GM18507 (cell line): ENCODE results near the gene EML6.

Source experiments
- DNase-seq: peaks from one replicate; pipeline ENCODE4 v3.0.0; 2011; ENCODE audit warnings: low read depth; ENCODE audit not compliant: insufficient read length; ENCODE audit errors: extremely low spot score
- FAIRE-seq: peaks from 2 replicates; lab custom pipeline; 2011; peaks lifted over from hg19 to GRCh38; lab: Jason Lieb, UNC

Gene EML6

DNA sequence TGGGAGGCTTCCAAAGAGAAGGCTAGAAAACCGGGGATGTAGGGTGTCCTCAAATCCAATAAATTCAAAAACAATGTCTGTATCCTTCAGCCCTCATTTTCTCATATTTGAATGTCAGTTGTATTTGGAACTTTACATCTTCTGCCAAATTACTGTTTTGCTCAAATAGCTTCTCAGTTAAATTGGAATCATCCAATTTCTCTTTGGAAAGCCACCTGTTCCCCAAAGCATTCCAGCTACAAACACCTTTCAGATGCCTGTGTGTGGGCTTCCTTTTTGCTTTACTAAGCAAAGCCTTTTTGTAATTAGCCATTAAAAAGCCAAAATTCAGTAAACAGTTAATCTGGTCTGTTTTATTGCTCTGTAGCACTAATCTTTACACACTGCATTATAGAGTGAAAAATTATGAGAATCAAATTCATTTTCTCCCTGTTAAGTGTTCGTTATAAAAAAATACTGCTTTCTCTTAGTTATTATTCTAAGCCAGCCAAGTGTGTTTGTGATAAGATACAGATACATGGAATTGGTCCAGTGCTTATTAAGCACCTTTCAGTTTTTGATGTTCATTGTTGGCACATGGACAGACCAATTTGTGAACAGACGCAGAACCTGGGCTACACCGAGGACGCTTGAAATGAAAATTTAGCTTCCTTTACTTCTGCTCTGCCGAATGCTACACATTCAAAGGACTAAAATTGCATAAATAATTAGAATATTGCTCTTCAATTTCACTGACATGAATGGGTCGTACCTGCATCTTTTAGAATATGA, 175.2 kb downstream of the EML6 start:
- FAIRE-seq = no peak

DNA sequence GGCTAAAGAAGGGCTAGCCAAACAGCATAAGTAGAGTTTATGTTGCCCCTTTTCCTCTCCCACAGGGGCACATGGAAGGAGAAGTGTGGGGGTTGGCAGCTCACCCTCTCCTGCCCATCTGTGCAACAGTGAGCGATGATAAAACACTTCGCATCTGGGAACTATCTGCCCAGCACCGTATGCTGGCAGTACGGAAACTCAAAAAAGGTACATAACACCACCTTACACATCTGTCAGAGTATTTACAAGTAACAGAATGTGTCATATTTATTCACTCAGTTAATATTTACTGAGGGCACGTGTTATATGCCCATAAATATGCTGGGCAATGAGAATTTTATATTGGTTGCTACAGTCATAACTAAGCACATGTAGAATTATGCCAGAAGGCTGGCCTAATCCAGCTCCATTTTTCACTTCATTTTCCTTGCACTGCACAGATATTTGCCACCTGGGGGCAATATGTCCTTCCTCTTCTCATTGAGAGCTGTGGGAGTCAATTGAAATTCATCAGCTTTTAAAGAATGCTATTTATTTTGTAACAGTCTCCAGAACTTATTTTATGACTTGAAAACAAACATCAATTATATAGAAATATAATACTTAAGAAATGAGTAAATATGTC, 176.2 kb downstream of the EML6 start:
- FAIRE-seq = no peak
- DNase-seq = no peak

More for the DNA sequence above, 175.2 kb downstream of the EML6 start:
- DNase-seq = no peak

DNA sequence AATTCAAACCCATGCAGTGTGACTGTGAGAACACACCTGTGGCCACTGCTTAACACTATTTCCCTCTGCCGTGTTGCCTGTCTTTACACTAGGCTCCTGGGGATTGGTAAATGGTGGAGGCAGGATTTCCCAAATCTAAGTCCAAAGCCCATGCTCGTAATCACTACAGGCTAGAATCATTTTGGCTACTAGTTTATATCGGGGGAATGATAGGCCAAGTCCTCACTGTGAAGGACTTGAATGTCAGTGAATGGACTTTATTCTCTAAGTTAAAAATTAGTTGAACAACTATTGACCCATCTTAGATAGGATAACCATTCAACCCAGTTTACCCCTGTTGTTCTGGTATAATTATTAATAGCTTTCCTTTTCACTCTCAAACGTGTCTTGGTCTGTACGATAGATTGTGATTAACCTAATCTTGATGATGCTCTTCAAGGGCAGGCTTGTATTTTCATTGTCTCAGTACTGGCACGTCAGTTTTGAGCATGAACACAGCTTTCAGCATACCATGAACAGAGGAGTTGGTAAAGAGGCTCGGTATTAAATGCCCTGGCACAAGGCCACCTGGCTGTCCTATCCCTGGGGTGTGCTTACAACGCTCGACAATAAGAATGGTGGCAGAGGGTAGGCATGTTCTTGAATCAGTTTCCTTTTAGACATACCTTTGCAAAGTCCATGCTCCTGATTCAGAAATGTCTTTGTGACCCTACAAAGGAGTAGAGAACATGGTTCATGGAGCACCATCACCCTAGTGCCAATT, 177.9 kb downstream of the EML6 start:
- FAIRE-seq = no peak
- no peak for DNase-seq

DNA sequence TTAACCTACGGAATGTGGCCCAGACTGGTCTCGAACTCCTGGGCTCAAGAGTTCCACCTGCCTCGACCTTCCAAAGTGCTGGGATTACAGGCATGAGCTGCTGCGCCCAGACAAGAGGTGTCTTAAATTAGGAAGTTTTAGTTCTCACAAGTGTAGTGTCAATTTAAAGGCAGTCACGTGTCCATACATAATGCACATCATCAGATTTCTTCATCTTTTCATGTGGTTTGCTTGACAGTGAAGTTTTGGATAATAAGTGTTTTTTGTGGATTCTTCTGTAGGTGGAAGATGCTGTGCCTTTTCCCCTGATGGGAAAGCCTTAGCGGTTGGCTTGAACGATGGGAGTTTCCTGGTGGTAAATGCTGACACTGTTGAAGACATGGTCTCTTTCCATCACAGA, 179.3 kb downstream of the EML6 start:
- no peak for FAIRE-seq
- no peak for DNase-seq

DNA sequence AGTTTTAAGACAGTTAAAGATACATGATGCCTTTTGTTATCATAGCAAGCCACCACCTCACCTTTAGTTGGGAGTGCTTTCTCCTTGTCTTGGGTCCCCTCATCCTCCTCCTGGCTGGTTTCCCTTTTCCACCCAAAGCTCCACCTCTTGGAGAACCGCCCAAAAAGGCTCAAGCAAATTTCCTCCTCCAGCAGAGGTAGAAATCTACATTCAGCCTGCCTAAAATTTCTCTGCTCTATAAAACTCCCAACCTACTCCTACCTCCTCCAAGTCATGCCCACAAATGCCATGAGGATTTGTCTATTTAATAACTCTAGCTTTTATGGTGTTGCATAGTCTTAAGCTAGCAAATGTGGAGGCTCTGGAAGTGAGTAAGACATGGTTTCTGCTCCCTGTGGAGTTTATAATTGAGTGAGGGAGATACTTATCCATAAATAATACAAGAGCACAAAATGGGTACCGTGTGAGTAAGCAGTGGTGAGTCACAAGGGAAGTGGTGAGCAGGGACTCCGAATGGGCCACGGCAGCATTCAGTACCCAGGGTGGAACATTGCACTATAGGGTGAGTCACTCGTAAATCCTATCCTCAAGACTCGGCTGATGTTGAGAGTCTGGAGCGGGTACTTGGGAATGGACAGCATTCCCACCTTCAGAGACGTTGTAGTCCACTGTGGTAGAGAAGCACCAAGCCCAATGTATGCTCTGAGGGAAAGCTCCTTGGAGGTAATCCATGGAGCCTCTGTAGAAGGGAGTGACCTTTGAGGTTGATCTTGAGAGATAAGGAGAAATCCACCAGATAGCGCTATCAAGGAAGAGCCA, 180.5 kb downstream of the EML6 start:
- no peak for FAIRE-seq

DNA sequence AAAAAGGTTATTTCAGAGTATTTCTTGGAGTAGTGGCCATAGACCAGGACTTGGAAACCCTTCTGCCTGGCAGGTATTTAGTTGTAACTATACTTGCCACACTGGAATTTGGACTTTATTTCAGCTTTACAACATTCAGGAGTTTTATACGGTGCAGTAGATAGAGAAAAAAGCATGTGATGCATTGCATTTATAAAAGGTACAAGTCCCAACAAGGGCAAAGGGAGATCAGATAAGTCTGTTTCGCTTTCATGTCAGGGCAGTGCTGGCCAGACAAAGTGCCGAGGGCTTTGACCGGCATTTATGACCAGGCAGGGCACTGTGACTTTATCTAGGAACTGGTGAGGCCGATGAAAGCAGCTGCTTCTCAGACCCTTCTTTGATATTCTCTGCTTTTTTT, 181.4 kb downstream of the EML6 start:
- FAIRE-seq = no peak
- no peak for DNase-seq

More for the DNA sequence above, 180.5 kb downstream of the EML6 start:
- no peak for DNase-seq

DNA sequence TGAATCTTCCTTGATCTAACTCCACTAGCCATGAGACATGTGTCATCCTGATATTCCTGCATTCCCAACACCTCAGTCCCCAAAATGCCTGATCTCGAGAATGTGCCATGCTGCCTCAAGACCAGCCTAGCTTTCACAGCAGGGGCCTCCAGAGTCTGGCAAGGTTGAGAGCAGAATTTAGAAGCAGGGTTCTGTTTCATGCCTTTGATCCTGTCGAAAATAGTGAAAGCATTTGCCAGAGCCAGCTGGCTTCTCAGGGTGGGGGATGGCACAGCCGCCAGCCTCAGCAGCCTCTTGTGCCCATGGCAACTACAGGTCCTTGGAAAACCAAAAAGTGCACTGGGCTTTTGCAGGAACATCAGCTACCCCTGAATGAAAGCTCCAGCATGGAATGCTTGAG, 183.3 kb downstream of the EML6 start:
- DNase-seq (no peak), FAIRE-seq (no peak)

DNA sequence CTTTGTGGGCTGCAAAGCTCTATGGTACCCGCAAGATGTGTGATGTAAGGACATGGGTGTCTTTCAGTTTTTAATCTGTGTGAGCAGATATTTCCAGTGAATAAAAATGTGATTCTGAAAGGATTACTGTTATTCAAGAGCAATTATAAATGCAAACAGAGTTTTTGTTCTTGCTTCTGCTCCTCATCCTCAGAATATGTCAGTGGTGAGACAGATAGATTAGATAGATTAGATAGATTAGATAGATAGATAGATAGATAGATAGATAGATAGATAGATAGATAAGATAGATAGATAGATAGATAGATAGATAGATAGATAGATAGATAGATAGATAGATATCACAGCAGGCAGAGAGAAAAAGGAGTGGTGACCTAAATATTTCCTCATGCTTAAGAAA, 184.2 kb downstream of the EML6 start:
- no peak for DNase-seq
- no peak for FAIRE-seq

DNA sequence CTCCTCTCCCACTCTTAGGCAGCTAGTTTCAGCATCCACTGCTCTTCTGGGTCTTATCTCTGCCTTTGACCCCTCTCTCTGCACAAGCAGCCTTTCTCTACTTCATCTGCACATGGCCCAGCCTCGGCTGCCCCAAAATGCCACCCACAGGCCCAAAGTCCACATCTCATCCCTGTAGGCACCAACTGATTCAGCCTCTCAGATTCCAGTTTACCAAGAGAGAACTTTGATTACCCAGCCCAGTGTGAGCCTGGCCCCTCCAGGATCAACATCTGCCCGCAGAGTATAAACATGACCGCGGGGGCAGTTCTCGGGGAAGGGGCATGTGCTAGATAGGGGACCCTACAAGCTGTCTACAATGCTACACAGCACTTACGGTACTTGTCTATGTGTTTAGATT, 185.1 kb downstream of the EML6 start:
- DNase-seq (no peak), FAIRE-seq (no peak)

DNA sequence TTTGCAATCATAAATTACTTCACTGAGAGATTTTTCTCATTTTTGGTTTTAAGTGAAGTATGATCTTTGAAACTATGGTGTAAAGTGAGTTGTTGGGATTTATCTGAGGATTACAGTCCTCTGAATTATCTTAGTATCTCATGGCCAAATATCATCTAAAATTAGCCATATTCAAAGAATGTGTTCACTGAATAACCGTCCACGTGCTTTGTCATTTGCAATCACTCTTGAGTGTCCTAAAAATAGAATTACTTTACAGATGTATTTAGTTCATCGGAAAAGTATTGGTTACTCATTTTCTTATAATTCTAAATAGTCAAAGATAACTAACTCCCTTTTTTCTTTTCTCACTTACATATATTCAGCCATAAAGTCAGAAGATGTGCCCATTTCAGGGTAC, 185.5 kb downstream of the EML6 start:
- FAIRE-seq (no peak), DNase-seq (no peak)

DNA sequence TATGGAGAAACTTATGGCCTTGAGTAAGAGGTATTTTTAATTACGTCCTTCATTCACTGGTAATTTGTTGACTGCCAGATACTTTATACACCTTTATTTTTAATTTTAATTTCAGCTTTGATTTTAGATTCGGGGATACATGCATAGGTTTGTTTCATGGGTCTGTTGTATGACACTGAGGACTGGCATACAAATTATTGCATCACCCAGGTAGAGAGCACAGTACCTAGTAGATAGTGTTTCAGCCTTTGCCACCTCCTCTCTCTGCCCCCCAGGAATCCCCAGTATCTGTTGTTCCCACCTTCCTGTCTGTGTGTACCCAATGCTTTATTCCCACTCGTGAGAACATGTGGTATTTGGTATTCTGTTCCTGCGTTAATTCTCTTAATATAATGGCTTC, 188.8 kb downstream of the EML6 start:
- FAIRE-seq = no peak
- no peak for DNase-seq

DNA sequence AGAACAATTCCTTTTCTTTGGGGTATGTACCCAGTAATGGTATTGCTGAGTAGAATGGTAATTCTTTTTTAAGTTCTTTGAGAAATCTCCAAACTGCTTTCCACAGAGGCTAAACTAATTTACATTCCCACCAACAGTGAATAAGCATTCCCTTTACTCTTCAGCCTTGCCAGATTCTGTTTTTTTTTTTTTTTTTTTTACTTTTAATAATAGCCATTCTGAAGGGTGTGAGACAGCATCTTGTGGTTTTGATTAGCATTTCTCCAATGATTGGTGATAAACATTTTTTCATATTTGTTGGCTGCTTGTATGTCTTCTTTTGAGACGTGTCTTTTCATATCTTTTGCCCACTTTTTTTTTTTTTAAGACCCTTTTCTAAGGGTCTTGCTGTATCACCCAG, 189.4 kb downstream of the EML6 start:
- DNase-seq (no peak), FAIRE-seq (no peak)

DNA sequence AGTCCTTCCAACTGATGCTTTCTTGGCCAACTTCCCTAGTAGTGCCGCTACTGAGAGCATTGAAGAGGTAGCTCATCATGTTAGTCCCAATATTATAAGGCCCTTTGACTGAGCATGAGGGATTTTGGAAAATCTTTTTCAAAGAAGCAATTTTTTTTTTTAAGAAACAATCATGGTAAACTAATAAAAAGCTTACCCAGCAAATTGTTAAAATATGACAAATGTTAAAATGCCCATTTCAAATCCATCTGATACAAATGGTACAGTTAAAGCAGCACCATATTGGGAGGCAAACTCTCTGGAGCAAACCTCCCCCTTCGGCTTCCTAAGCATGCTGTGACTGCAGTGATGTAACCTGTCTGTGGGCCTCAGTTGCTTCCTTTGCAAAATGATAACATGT, 191.2 kb downstream of the EML6 start:
- DNase-seq = no peak
- no peak for FAIRE-seq

DNA sequence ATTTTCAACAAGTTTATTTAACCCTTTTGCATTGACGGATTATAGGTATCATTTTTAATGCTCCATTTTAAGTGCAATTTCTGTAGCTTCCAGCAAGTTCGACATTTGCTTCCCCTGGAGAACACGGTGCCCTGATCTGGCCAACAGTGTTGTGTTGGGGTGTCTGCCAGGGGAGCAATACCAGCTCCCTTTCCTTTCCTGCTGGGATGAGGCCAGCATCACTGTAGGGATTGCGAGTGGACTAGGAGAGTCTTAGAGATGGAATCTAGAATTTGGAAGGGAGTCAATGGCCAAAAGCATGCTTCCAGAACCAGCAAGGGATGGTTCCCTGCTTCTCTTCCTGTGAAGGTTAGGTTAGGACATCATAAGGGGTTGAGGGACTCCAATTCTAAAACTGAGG, 191.6 kb downstream of the EML6 start:
- DNase-seq (no peak), FAIRE-seq (no peak)

DNA sequence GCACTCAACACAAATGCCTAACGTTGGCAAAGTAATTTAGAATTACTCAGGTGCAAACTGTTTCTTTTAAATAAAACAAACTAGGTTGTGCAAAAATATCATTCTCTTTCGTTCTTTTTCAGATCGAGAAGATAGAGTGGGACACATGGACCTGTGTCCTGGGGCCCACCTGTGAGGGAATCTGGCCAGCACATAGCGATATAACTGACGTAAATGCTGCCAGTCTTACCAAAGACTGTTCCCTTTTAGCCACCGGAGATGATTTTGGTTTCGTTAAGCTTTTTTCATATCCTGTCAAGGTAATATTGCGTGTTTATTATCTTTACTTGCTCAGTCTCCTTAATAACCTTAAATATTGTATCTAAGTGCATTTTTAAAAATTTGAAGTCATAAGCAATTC, 193.2 kb downstream of the EML6 start:
- no peak for DNase-seq
- no peak for FAIRE-seq

DNA sequence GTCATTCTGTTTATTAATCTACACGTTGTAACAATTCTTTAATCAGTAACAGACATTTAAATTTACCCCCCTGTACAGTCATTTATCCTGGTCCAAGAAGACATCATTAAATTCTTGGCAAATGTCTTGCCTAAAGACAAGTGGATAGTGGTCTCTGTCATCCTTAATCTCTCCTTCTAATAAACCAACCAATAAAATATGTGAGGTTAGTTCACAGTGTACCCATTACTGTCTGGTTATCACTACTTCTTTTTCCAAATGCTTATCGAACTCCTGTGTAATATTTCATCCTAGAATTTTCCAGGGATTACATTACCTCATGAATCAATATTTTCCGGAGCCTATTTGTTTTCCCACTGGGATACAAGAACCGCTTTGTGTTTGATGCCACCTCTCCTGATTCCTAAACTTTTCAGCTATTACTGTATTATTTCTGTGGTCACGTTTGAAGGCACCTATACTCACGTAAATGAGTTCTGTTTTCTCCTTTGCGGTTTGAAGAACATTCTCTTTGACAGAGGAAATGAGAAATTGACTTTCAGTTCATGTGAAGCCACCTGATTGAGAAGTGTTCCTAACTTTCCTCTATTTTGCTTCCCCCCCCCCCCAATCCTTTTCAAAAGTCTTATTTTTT, 195.3 kb downstream of the EML6 start:
- no peak for DNase-seq
- FAIRE-seq = peak; percentile 68

DNA sequence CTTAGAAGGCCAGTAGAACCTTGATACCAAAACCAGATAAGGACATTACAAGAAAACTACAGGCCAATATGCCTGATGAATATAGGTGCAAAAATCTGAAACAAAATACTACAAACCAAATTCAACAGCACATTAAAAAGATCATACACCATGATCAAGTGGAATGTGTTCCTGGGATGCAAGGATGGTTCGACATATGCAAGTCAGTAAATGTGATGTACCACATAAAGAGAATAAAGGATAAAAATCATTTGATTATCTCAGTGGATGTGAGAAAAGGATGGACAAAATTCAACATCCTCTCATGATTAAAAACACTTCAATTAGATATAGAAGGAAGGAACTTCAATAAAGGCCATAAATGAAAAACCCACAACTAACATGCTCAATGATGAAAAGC, 197.2 kb downstream of the EML6 start:
- no peak for DNase-seq
- no peak for FAIRE-seq

DNA sequence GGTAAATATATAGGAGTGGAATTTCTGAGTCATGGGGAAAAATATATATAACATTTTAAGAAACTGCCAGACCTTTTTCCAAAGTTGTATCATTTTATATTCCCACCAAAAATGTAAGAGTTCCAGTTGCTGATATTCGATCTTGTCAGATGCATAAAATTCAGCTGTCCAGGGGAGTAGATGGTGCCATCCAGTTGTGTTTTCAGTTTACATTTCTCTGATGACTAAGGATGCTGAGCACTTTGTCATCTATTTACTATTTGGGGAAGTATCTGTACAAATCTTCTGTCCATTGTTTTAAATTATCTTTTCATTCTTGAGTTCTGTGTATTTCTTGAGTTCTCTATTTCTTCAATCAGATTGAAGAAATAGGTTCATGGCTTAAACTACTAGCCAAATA, 200.7 kb downstream of the EML6 start:
- FAIRE-seq (no peak), DNase-seq (no peak)

DNA sequence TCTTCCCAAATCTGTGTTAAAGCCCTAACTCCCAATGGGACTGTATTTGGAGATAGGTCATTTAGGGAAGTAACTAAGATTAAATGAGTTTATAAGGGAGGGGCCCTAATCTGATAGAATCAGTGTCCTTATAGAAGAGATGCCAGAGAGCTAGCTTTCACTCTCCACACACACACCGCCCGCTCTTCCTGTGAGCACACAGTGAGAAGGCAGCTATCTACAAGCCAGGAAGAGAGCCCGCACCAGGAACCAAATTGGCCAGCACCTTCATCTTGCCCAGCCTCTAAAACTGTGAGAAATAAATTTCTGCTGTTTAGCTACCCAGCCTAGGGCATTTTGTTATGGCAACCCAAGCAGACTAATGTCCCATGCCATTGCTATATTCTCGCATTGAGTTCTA, 201.6 kb downstream of the EML6 start:
- FAIRE-seq (no peak), DNase-seq (no peak)
